ENCODE results near the gene ZNF428. TPM values are rescaled to one million over a fixed set of nuclear protein-coding genes. Genes with fewer than 3 reads are reported as not detected.

ZNF428 gene
- total RNA-seq, 1 donor from 2014 or later, result 17.9 TPM

GRCh38 chr19:43574424-43575155 lies 44.8 kb downstream of the ZNF428 start:
- Mint-ChIP-seq H3K27ac (peak overlapping the region; percentile 91), H3K4me1 (ENCODE audit: low read depth) (peaks cover 17% of the 10 kb centered on the region), H3K36me3 (ENCODE audit: low read depth) (peaks cover 9% of the 10 kb centered on the region), H3K4me3 (peak overlapping the region; percentile 96), H3K9me3 (no peaks in the 10 kb centered on the region), H3K27me3 (ENCODE audit: insufficient read depth) (peaks cover 3% of the 10 kb centered on the region)
- no peak for DNase-seq (ENCODE audit: low spot score)
- intact Hi-C loops (cut with micrococcal nuclease), result loop anchor here (1.0 kb wide), 6 partner anchors 12 to 111 kb away; partner anchors contain the start of genes IRGQ, ZNF428 and ZNF576

- H3K27me3 Mint-ChIP-seq (ENCODE audit: insufficient read depth), result peaks cover 2% of the 10 kb centered on the region
Measured at GRCh38 chr19:43572171-43572588, 47.2 kb downstream of the ZNF428 start.

DNA sequence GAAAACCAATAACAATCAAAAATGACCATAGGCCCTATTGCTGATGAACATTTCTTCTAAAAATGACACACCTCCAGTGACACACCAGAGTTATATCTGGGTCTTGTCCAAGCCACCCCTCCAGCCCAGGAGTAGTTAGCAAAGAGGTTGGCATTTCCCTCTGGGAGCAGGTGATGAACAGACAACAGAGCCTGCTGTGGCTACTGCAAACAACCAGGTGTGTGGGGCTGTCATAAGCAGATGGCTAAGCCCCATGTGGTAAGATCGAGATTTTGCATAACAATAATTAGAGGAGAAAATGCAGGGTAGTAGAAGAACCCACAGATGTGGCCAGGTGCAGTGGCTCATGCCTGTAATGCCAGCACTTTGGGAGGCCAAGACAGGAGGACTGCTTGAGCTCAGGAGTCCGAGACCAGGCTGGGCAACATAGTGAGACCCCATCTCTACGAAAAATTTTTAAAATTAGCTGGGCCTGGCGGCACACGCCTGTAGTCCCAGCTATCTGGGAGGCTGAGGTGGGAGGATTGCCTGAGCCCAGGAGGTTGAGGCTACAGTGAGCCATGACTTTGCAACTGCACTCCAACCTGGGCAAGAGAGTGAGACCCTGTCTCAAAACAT lies 49.1 kb downstream of the ZNF428 start:
- no peak for DNase-seq (ENCODE audit: low spot score)
- Mint-ChIP-seq H3K9me3 (no peaks in the 10 kb centered on the region), H3K4me3 (no peak overlapping the region), H3K36me3 (ENCODE audit: low read depth) (peaks cover 11% of the 10 kb centered on the region), H3K27me3 (ENCODE audit: insufficient read depth) (no peaks in the 10 kb centered on the region), H3K27ac (no peak overlapping the region), H3K4me1 (ENCODE audit: low read depth) (peaks cover 7% of the 10 kb centered on the region)
- intact Hi-C loops (cut with micrococcal nuclease), result no loop called here

More at GRCh38 chr19:43572171-43572588, 47.2 kb downstream of the ZNF428 start:
- intact Hi-C loops (cut with micrococcal nuclease), result no loop called here
- peaks cover 9% of the 10 kb centered on the region for H3K36me3 Mint-ChIP-seq (ENCODE audit: low read depth)
- H3K4me3 Mint-ChIP-seq, result no peak overlapping the region
- no peak for DNase-seq (ENCODE audit: low spot score)
- H3K9me3 Mint-ChIP-seq, result no peaks in the 10 kb centered on the region
- no peak overlapping the region for H3K27ac Mint-ChIP-seq
- peaks cover 17% of the 10 kb centered on the region for H3K4me1 Mint-ChIP-seq (ENCODE audit: low read depth)

GRCh38 chr19:43569657-43570056 lies 49.8 kb downstream of the ZNF428 start:
- H3K4me1 Mint-ChIP-seq (ENCODE audit: low read depth), result peaks cover 1% of the 10 kb centered on the region
- intact Hi-C loops (cut with micrococcal nuclease), result no loop called here
- H3K27me3 Mint-ChIP-seq (ENCODE audit: insufficient read depth), result no peaks in the 10 kb centered on the region
- H3K9me3 Mint-ChIP-seq, result no peaks in the 10 kb centered on the region
- peaks cover 9% of the 10 kb centered on the region for H3K36me3 Mint-ChIP-seq (ENCODE audit: low read depth)
- H3K4me3 Mint-ChIP-seq, result no peak overlapping the region
- H3K27ac Mint-ChIP-seq, result no peak overlapping the region
- no peak for DNase-seq (ENCODE audit: low spot score)

DNA sequence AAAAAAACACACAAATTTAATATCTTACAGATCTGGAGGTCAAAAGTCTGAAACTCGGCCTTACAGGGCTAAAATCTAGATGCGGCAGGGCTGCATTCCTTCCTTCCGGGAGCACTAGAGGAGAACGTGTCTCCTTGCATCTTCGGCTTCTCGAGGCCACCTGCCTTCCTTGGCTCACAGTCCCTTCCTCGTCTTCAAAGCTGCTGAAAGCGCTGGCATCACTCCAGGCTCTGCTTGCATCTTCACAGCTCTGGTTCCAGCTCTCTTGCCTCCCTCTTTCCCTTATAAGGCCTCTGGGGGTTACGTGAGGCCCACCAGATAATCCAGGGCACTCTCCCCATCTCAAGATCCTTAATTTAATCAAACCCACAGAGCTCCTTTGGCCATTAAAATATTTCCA lies 54.6 kb downstream of the ZNF428 start:
- H3K4me1 Mint-ChIP-seq (ENCODE audit: low read depth), result peaks cover 32% of the 10 kb centered on the region
- no peaks in the 10 kb centered on the region for H3K27me3 Mint-ChIP-seq (ENCODE audit: insufficient read depth)
- H3K4me3 Mint-ChIP-seq, result no peak overlapping the region
- intact Hi-C loops (cut with micrococcal nuclease), result no loop called here
- DNase-seq (ENCODE audit: low spot score), result no peak
- no peak overlapping the region for H3K27ac Mint-ChIP-seq
- peaks cover 23% of the 10 kb centered on the region for H3K36me3 Mint-ChIP-seq (ENCODE audit: low read depth)
- no peaks in the 10 kb centered on the region for H3K9me3 Mint-ChIP-seq

GRCh38 chr19:43563816-43564457 lies 55.5 kb downstream of the ZNF428 start:
- H3K4me3 Mint-ChIP-seq, result no peak overlapping the region
- H3K27ac Mint-ChIP-seq, result peak overlapping the region; percentile 74
- peaks cover 23% of the 10 kb centered on the region for H3K36me3 Mint-ChIP-seq (ENCODE audit: low read depth)
- H3K27me3 Mint-ChIP-seq (ENCODE audit: insufficient read depth), result no peaks in the 10 kb centered on the region
- no peak for DNase-seq (ENCODE audit: low spot score)
- peaks cover 32% of the 10 kb centered on the region for H3K4me1 Mint-ChIP-seq (ENCODE audit: low read depth)
- no peaks in the 10 kb centered on the region for H3K9me3 Mint-ChIP-seq
- intact Hi-C loops (cut with micrococcal nuclease), result loop anchor here (2.0 kb wide), 1 partner anchor 29 kb away; no protein-coding TSS in a partner anchor

GRCh38 chr19:43562698-43563241 lies 56.7 kb downstream of the ZNF428 start:
- peak; percentile 54 for DNase-seq (ENCODE audit: low spot score)
- intact Hi-C loops (cut with micrococcal nuclease), result loop anchor here (1.0 to 2.0 kb wide), 4 partner anchors 13 to 57 kb away; partner anchors contain the start of genes IRGQ, PINLYP, XRCC1 and ZNF428
- peak overlapping the region; percentile 37 for H3K4me3 Mint-ChIP-seq
- peaks cover 23% of the 10 kb centered on the region for H3K36me3 Mint-ChIP-seq (ENCODE audit: low read depth)
- peak overlapping the region; percentile 74 for H3K27ac Mint-ChIP-seq
- peaks cover 32% of the 10 kb centered on the region for H3K4me1 Mint-ChIP-seq (ENCODE audit: low read depth)
- no peaks in the 10 kb centered on the region for H3K9me3 Mint-ChIP-seq
- no peaks in the 10 kb centered on the region for H3K27me3 Mint-ChIP-seq (ENCODE audit: insufficient read depth)

- H3K27me3 Mint-ChIP-seq (ENCODE audit: insufficient read depth), result no peaks in the 10 kb centered on the region
- DNase-seq (ENCODE audit: low spot score), result no peak
- peaks cover 23% of the 10 kb centered on the region for H3K36me3 Mint-ChIP-seq (ENCODE audit: low read depth)
- H3K9me3 Mint-ChIP-seq, result no peaks in the 10 kb centered on the region
- H3K4me1 Mint-ChIP-seq (ENCODE audit: low read depth), result peaks cover 32% of the 10 kb centered on the region
- intact Hi-C loops (cut with micrococcal nuclease), result loop anchor here (1.0 to 2.0 kb wide), 4 partner anchors 13 to 57 kb away; partner anchors contain the start of genes IRGQ, PINLYP, XRCC1 and ZNF428
- peak overlapping the region; percentile 74 for H3K27ac Mint-ChIP-seq
- peak overlapping the region; percentile 51 for H3K4me3 Mint-ChIP-seq
Measured at GRCh38 chr19:43562226-43562697, 57.2 kb downstream of the ZNF428 start.

- Mint-ChIP-seq H3K4me1 (ENCODE audit: low read depth) (peaks cover 32% of the 10 kb centered on the region), H3K36me3 (ENCODE audit: low read depth) (peaks cover 21% of the 10 kb centered on the region)
Measured at GRCh38 chr19:43561139-43561970, 58.1 kb downstream of the ZNF428 start.

GRCh38 chr19:43560687-43561086 lies 58.7 kb downstream of the ZNF428 start:
- DNase-seq (ENCODE audit: low spot score), result no peak
- Mint-ChIP-seq H3K9me3 (no peaks in the 10 kb centered on the region), H3K4me1 (ENCODE audit: low read depth) (peaks cover 32% of the 10 kb centered on the region), H3K27ac (no peak overlapping the region), H3K36me3 (ENCODE audit: low read depth) (peaks cover 21% of the 10 kb centered on the region), H3K27me3 (ENCODE audit: insufficient read depth) (no peaks in the 10 kb centered on the region), H3K4me3 (no peak overlapping the region)
- intact Hi-C loops (cut with micrococcal nuclease), result no loop called here

More at GRCh38 chr19:43561139-43561970, 58.1 kb downstream of the ZNF428 start:
- peak overlapping the region; percentile 74 for H3K27ac Mint-ChIP-seq
- no peaks in the 10 kb centered on the region for H3K9me3 Mint-ChIP-seq
- intact Hi-C loops (cut with micrococcal nuclease), result no loop called here
- DNase-seq (ENCODE audit: low spot score), result no peak
- H3K4me3 Mint-ChIP-seq, result no peak overlapping the region
- no peaks in the 10 kb centered on the region for H3K27me3 Mint-ChIP-seq (ENCODE audit: insufficient read depth)
